Hepatocyte (in vitro differentiated cells): ENCODE data around the gene DNAH5.

ENCODE experiments used
- CTCF ChIP-seq: fragments of 200-600 bp; sonication (generic); IDR thresholded peaks from 2 replicates; pipeline ENCODE4 v1.5.1; 2016; ENCODE audit warnings: antibody characterized with exemption, mild to moderate bottlenecking; ENCODE audit not compliant: poor library complexity
- EZH2 ChIP-seq: fragments of 200-600 bp; sonication (generic); IDR thresholded peaks from 2 replicates; pipeline ENCODE4 v1.6.1; 2016; ENCODE audit warnings: antibody characterized with exemption, mild to moderate bottlenecking, borderline replicate concordance

GRCh38 chr5:13673511-13673910 is 271.0 kb downstream of the DNAH5 start:
- TF ChIP-seq CTCF (no peak), EZH2 (no peak)
